Tibial nerve (tissue), 3 donors: ENCODE results near the gene NEU3.

Source experiments
- POLR2A ChIP-seq, 2 donors: fragments of 450-650 bp; IDR thresholded peaks; one replicate each; pipeline ENCODE4 v1.6.1; 2017; ENCODE audit warnings: antibody characterized with exemption in 2 of 2, mild to moderate bottlenecking in 2 of 2, moderate library complexity in 2 of 2
- TF ChIP-seq, protein P1 (sequence below), 5 experiments: fragments of 200-600 bp in 3 of 5; fragments of 450-650 bp in 2 of 5; sonication (generic) in 3 of 5; IDR thresholded peaks; one replicate each; pipeline ENCODE4 v1.5.1; 2016 to 2019; ENCODE audit warnings: antibody characterized with exemption in 5 of 5, mild to moderate bottlenecking in 3 of 5, moderate library complexity in 2 of 5

DNA sequence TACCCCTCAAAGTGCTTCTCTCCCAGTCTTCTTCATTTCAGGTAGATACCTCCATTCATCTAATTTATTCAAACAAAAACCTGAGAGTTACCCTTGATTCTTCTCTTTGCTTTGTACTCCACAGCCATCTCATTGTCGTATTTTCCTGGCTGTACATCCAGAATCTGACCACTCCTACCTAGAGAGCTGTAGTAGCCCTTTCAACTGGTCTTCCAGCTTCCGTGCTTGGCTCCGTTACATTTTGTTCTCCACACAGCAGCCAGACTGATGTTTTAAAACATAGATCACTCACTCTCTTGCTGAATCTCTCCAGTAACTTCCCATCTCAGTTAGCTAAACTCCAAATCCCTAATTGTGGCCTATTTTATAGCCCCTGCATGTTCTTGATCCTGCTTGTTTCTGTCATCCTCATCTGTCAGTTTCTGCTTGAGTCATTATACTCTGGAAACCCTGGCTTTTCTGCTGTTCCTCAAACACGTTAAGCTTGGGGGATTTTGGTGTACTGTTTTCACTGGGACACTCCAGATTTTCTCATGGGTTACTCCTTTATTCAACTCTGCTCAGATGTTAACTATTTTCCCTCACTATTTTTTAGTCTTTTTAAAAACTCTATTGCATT lies 32.2 kb upstream of the NEU3 start:
- TF ChIP-seq, protein P1, sequence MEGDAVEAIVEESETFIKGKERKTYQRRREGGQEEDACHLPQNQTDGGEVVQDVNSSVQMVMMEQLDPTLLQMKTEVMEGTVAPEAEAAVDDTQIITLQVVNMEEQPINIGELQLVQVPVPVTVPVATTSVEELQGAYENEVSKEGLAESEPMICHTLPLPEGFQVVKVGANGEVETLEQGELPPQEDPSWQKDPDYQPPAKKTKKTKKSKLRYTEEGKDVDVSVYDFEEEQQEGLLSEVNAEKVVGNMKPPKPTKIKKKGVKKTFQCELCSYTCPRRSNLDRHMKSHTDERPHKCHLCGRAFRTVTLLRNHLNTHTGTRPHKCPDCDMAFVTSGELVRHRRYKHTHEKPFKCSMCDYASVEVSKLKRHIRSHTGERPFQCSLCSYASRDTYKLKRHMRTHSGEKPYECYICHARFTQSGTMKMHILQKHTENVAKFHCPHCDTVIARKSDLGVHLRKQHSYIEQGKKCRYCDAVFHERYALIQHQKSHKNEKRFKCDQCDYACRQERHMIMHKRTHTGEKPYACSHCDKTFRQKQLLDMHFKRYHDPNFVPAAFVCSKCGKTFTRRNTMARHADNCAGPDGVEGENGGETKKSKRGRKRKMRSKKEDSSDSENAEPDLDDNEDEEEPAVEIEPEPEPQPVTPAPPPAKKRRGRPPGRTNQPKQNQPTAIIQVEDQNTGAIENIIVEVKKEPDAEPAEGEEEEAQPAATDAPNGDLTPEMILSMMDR (IDR thresholded peaks at IDR 0.05) = no peak
- no peak for TF ChIP-seq POLR2A (IDR thresholded peaks at IDR 0.05)
